Amygdala (tissue), 56 donors: Measurements from ENCODE around the gene NCKAP5.
A peak's percentile ranks its signal among the peaks of the same experiment; 100 is the strongest.

Source experiments
- DNase-seq, 56 donors: peaks; one replicate each; lab custom pipeline; 2025; lab: John Stamatoyannopoulos, UW

NCKAP5 gene

GRCh38 chr2:133193544-133194361, 374.5 kb downstream of the NCKAP5 start:
- no peak for DNase-seq

GRCh38 chr2:133192028-133192427, 376.2 kb downstream of the NCKAP5 start:
- no peak for DNase-seq

GRCh38 chr2:133177196-133177595, 391.1 kb downstream of the NCKAP5 start:
- no peak for DNase-seq

- DNase-seq: no peak
These were observed 392.3 kb downstream of the NCKAP5 start for GRCh38 chr2:133175926-133176325.

- DNase-seq: no peak
These were observed 395.0 kb downstream of the NCKAP5 start for GRCh38 chr2:133173224-133173623.

- DNase-seq: peak in 1 of 56 donors; percentile 39
These were observed 396.8 kb downstream of the NCKAP5 start for GRCh38 chr2:133171393-133172004.

- DNase-seq: no peak
These were observed 398.9 kb downstream of the NCKAP5 start for GRCh38 chr2:133169274-133169912.

- DNase-seq: no peak
These were observed 400.3 kb downstream of the NCKAP5 start for GRCh38 chr2:133167990-133168389.

GRCh38 chr2:133167223-133167622, 401.0 kb downstream of the NCKAP5 start:
- DNase-seq: no peak

GRCh38 chr2:133166031-133166430, 402.2 kb downstream of the NCKAP5 start:
- no peak for DNase-seq

GRCh38 chr2:133163111-133163510, 405.2 kb downstream of the NCKAP5 start:
- no peak for DNase-seq

GRCh38 chr2:133158442-133158841, 409.8 kb downstream of the NCKAP5 start:
- no peak for DNase-seq

- DNase-seq: no peak
These were observed 410.2 kb downstream of the NCKAP5 start for GRCh38 chr2:133158024-133158423.

GRCh38 chr2:133157141-133157540, 411.1 kb downstream of the NCKAP5 start:
- no peak for DNase-seq

GRCh38 chr2:133152801-133153200, 415.5 kb downstream of the NCKAP5 start:
- DNase-seq: no peak

GRCh38 chr2:133148187-133148586, 420.1 kb downstream of the NCKAP5 start:
- no peak for DNase-seq

GRCh38 chr2:133146893-133147292, 421.4 kb downstream of the NCKAP5 start:
- peak in 3 of 56 donors; percentile 8 to 20 (median 11) for DNase-seq

- no peak for DNase-seq
These were observed 424.6 kb downstream of the NCKAP5 start for GRCh38 chr2:133143645-133144044.

GRCh38 chr2:133142087-133142486, 426.2 kb downstream of the NCKAP5 start:
- DNase-seq: no peak

GRCh38 chr2:133140620-133141019, 427.6 kb downstream of the NCKAP5 start:
- no peak for DNase-seq

- DNase-seq: no peak
These were observed 428.3 kb downstream of the NCKAP5 start for GRCh38 chr2:133139847-133140533.
